NCI-H1092 (cell line): Measurements from ENCODE around the gene MRPS5.
"Not testable (repeated sequence)": the region's sequence is repeated elsewhere in the genome, so short reads cannot be mapped to it uniquely, and the experiment has no call there.

Experiments used
- DNase-seq: peaks from one replicate; lab custom pipeline; 2025; lab: John Stamatoyannopoulos, UW

Gene MRPS5

DNA sequence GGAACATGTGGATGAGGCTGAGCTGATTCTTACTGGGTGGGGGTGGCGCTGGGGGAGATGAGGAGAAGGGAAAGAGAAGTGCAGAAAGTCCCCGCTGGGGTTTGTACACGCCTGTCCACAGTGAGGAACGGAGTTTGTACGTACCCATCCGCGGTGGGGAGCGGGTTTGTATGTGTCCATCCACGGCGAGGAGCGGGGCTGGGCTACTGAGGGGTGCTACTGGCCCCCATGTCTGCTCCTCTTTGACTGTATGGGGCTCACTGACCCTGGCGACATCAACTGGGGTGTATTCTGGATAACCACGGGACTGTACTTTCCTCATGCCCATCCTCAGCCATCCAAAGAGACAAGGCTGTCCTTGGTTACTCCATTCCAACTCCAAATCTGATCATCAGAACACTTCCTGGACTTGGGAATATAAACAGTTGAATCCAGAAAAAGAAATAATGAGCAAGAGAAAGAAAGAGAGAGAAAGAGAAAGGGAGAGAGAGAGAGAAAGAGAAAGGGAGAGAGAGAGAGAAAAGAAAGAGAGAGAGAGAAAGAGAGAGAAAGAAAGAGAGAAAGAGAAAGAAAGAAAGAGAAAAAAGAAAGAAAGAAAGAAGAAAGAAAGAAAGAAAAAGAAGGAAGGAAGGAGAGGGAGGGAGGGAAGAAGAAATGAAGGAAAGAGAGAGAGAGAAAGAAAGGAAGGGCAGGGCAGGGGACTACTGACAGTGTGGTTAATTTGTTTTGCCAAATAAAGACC is 75.1 kb downstream of the MRPS5 start:
- DNase-seq, result no peak

GRCh38 chr2:95044601-95045000 is 77.0 kb downstream of the MRPS5 start:
- DNase-seq, result no peak

DNA sequence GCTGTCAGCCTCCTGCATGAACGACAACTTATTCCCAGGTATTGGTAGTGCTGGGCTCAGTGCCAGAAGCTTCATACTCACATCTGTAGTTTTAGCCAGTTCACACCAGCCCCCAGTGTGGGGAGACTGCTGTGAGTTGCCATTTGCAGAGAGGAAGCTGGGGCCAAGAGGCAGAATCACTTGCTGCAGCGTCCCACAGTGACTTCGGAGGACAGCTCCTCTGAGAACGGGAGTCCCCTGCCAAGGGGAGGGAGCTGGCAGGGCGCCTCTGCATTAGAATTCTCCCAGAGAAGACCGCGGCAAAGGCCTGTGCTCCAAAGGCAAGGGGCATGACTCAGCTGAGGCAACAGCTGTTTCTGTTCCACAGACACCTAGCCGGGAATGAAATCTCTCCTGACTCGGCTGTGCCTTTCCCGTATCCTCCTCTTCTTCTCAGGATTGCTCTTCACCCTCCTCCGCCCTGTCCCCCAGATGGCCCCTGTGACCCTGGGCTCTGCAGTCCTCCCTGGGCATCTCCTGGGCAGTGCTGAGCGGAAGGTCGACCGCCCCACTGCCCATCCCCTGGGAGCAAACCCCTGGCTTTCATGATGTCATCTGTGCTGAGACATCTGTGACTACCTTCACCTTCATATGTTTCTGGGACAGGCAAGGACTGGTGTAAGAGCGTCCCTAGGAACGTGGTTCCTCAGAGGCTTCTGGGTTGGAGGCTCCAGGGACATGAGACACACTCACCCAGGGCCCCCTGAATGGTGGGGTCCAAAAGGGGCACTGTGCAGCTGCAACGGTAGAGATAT is 78.1 kb downstream of the MRPS5 start:
- DNase-seq, result no peak

- no peak for DNase-seq
Observed at GRCh38 chr2:95042472-95043271, 78.9 kb downstream of the MRPS5 start.

- DNase-seq, result no peak
Observed at GRCh38 chr2:95041824-95042442, 79.7 kb downstream of the MRPS5 start.

GRCh38 chr2:95041060-95041823 is 80.4 kb downstream of the MRPS5 start:
- DNase-seq, result no peak

GRCh38 chr2:95040426-95040825 is 81.2 kb downstream of the MRPS5 start:
- no peak for DNase-seq

DNA sequence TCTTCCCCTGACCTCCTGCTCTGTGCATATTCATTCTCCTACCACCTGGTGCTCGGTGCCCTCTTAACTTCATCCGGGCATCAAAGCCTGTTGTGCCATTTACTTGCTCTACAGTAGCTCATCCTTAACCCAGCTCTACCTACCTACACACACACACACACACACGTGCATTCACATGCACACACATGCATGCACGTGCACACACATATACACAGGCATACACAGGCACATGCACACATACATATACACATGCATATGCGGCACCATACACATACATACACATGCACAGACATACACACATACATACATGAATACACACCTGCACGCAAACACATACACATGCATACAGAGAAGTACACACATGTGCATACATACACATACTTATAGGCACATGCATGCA is 81.6 kb downstream of the MRPS5 start:
- no peak for DNase-seq

DNA sequence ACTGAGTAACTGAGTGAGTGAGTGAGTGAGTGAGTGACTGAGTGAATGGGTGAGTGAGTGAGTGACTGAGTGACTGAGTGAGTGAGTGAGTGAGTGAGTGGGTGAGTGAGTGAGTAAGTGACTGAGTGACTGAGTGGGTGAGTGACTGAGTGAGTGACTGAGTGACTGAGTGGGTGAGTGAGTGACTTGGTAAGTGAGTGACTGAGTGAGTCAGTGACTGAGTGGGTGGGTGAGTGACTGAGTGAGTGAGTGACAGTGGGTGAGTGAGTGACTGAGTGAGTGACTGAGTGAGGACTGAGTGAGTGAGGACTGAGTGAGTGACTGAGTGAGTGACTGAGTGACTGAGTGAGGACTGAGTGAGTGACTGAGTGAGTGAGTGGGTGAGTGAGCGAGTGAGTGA is 82.2 kb downstream of the MRPS5 start:
- no peak for DNase-seq

- no peak for DNase-seq
Observed at GRCh38 chr2:95038635-95039298, 82.8 kb downstream of the MRPS5 start.

- not testable (repeated sequence) for DNase-seq
Observed at GRCh38 chr2:95037841-95038585, 83.6 kb downstream of the MRPS5 start.

DNA sequence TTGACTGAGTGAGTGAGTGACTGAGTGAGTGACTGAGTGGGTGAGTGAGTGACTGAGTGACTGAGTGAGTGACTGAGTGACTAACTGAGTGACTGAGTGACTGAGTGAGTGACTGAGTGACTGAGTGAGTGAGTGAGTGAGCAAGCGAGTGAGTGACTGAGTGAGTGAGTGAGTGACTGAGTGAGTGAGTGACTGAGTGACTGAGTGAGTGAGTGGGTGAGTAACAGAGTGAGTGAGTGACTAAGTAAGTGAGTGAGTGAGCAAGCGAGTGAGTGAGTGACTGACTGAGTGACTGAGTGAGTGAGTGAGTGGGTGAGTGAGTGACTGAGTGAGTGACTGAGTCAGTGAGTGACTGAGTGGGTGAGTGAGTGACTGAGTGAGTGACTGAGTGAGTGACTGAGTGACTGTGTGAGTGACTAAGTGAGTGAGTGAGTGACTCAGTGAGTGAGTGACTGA is 84.2 kb downstream of the MRPS5 start:
- DNase-seq, result no peak

DNA sequence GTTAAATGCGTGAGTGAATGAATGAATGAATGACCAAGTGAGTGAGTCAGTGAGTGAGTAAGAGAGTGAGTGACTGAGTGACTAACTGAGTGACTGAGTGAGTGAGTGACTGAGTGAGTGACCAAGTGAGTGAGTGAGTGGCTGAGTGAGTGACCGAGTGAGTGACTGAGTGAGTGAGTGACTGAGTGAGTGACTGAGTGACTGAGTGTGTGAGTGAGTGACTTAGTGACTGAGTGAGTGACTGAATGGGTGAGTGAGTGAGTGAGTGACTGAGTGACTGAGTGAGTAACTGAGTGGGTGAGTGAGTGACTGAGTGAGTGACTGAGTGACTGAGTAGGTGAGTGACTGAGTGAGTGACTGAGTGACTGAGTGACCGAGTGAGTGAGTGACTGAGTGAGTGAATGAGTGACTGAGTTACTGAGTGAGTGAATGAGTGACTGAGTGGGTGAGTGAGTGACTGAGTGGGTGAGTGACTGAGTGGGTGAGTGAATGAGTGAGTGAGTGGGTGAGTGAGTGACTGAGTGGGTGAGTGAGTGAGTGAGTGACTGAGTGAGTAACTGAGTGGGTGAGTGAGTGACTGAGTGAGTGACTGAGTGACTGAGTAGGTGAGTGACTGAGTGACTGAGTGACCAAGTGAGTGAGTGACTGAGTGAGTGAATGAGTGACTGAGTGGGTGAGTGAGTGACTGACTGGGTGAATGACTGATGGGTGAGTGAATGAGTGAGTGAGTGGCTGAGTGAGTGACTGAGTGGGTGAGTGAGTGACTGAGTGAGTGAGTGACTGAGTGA is 84.8 kb downstream of the MRPS5 start:
- DNase-seq, result no peak
